ENCODE measurements around the gene KIDINS220. TPM values are rescaled to one million over a fixed set of nuclear protein-coding genes. Genes with fewer than 3 reads are reported as not detected.

The KIDINS220 gene
- total RNA-seq, 1 experiment from 2014 or later, result 28.1 TPM

Other genes starting within 250 kb of the KIDINS220 start
- 152 and 161 TPM in 2 replicates for gene ID2, start 155.6 kb downstream of the KIDINS220 start, total RNA-seq (2014; rRNA removed; shearing (Covaris generic))
- 1.2 and 2.0 TPM in 2 replicates for gene MBOAT2, start 166.1 kb upstream of the KIDINS220 start, total RNA-seq (2014; rRNA removed; shearing (Covaris generic))